Tibial artery (tissue), 4 donors: ENCODE measurements around the gene SIX6.

Source experiments
- DNase-seq, 2 donors: peaks; one replicate each; pipeline ENCODE4 v3.0.0-alpha.2; 2019
- H3K27ac ChIP-seq, 2 donors: fragments of 200-600 bp; sonication (generic) in 1 of 2; 1 replicate in 1 of 2; 2 replicates in 1 of 2; pipeline ENCODE4 v1.5.1; 2018 to 2019; ENCODE audit warnings: mild to moderate bottlenecking in 1 of 2
- H3K27me3 ChIP-seq, 2 donors: fragments of 200-600 bp; sonication (generic) in 1 of 2; one replicate each; pipeline versions ENCODE4 v1.5.1 to v1.6.0; 2016 to 2019
- H3K36me3 ChIP-seq, 3 donors: fragments of 200-600 bp; sonication (generic) in 2 of 3; one replicate each; pipeline ENCODE4 v1.5.1; 2016 to 2019; ENCODE audit warnings: mild to moderate bottlenecking in 2 of 3
- H3K4me1 ChIP-seq, 4 donors: fragments of 200-600 bp; sonication (generic) in 2 of 4; 1 replicate in 3 of 4; 2 replicates in 1 of 4; pipeline ENCODE4 v1.5.1; 2016 to 2019
- H3K4me3 ChIP-seq, 2 donors: fragments of 200-600 bp; sonication (generic) in 1 of 2; 1 replicate in 1 of 2; 2 replicates in 1 of 2; pipeline ENCODE4 v1.5.1; 2018 to 2019; ENCODE audit warnings: mild to moderate bottlenecking in 2 of 2
- H3K9me3 ChIP-seq, 3 donors: fragments of 200-600 bp; sonication (generic) in 1 of 3; one replicate each; pipeline ENCODE4 v1.5.1; 2016 to 2019
- CTCF ChIP-seq, 2 experiments: fragments of 200-600 bp in 1 of 2; fragments of 450-650 bp in 1 of 2; IDR thresholded peaks; one replicate each; pipeline ENCODE4 v1.5.1; 2017 to 2019; ENCODE audit warnings: antibody characterized with exemption in 2 of 2, mild to moderate bottlenecking in 1 of 2, moderate library complexity in 1 of 2
- intact Hi-C: fragments of 100-400 bp; cut with DNase I; formaldehyde crosslinking; loops from one replicate; pipeline ENCODE4 v1.15.0; 2023; ENCODE audit warnings: low total_unique reads

SIX6 gene

DNA sequence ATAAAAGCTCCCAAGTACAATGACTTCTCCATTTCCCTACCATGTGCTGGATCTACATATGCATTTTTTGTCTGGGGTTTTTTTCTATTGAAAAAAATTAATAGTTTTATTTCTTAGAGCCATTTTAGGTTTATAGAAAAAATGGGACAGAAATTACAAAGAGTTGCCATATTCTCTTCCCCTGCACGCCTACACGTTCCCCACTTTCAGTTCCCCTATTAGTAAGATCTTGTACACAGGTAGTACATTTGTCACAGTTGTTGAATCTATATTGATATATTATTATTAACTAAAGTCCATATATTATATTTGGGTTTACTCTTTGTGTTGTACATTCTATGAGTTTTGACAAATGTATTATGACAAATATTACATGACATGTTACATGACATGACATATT is 35.7 kb downstream of the SIX6 start:
- no peaks in the 10 kb centered on the region for H3K4me1 ChIP-seq
- no peak for DNase-seq
- intact Hi-C loops: no loop called here
- no peak for TF ChIP-seq CTCF (IDR thresholded peaks at IDR 0.05)
- no peaks in the 10 kb centered on the region for H3K27me3 ChIP-seq
- H3K4me3 ChIP-seq: no peak overlapping the region
- H3K36me3 ChIP-seq: no peaks in the 10 kb centered on the region
- no peak overlapping the region for H3K27ac ChIP-seq
- peaks cover 0 to 22% (median 4%) of the 10 kb centered on the region in 3 donors for H3K9me3 ChIP-seq

- TF ChIP-seq CTCF (IDR thresholded peaks at IDR 0.05): no peak
- DNase-seq: no peak
- H3K36me3 ChIP-seq: no peaks in the 10 kb centered on the region
- no peak overlapping the region for H3K4me3 ChIP-seq
- no peaks in the 10 kb centered on the region for H3K4me1 ChIP-seq
- intact Hi-C loops: no loop called here
- peaks cover 0 to 3% of the 10 kb centered on the region in 2 donors for H3K27me3 ChIP-seq
- H3K27ac ChIP-seq: no peak overlapping the region
- peaks cover 0 to 4% (median 0%) of the 10 kb centered on the region in 3 donors for H3K9me3 ChIP-seq
These were observed 44.9 kb downstream of the SIX6 start for GRCh38 chr14:60553808-60554207.

DNA sequence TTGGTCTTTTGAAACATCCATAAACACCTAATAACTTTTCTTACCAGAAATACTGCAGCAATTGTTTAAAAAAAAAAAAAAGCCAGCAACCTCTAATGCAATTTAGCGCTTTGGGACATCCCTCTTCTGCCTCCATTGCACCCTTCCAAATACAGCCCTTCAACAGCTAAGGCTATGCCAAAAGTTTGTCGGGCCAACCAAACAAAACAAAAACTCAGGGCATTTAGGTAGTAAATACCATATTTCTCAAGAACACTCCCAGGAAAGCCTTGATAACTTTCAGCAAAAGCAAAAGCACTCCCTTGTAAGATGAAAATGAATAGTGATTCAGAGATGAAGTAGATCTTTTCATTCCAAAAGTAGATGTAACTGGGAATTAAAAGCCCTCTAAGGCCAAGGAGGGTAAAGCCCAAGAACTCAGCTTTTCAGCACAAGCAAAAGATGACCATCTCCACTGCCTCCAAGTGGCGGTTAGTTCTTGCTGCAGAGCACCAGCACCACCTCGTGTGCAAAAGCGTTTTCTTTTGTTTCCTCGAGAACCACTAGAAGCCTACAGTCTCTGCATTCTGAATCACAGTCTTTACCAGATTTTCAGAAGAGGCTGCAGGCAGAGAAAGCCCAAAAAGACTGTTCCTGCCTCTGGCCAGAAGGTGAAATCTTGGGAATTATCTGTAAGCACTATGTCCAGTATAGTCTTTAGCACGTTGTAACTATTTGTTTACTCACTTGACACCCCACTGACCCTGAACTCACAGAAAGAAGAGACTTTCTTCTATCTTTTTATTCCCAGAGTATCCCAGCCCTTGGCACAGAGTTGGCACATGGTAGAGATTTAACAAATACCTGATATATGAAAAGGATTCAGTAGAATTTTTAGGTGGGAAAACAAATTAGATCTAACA is 53.1 kb downstream of the SIX6 start:
- TF ChIP-seq CTCF (IDR thresholded peaks at IDR 0.05): peak; percentile 47 to 55
- Histone ChIP-seq H3K36me3 (no peaks in the 10 kb centered on the region), H3K4me1 (peaks cover 0 to 25% (median 5%) of the 10 kb centered on the region in 4 donors), H3K9me3 (no peaks in the 10 kb centered on the region), H3K27me3 (no peaks in the 10 kb centered on the region), H3K4me3 (no peak overlapping the region), H3K27ac (no peak overlapping the region)
- intact Hi-C loops: loop anchor here (5.0 kb wide), 1 partner anchor 215 kb away; no protein-coding TSS in a partner anchor
- peak in 1 of 2 donors; percentile 60 for DNase-seq
